Naive thymus-derived CD4-positive, alpha-beta T cell (primary cell): ENCODE results near the gene SLC17A6. TPM values are rescaled to one million over a fixed set of nuclear protein-coding genes. Genes with fewer than 3 reads are reported as not detected.
A peak's percentile ranks its signal among the peaks of the same experiment; 100 is the strongest.

Experiments
- ATAC-seq: fragments of 150-1000 bp; cut with Tn5 transposase; 2 replicates; pipeline ENCODE4 v1.10.0; 2021; ENCODE audit warnings: mild to moderate bottlenecking, moderate library complexity
- CTCF ChIA-PET: fragments of 350-600 bp; sonication (Branson Sonifier 250); formaldehyde crosslinking; loops from one replicate; lab custom pipeline; 2021; ENCODE audit warnings: antibody characterized with exemption; lab: Charles Lee
- POLR2A ChIA-PET: fragments of 350-600 bp; sonication (Branson Sonifier 250); formaldehyde crosslinking; loops from one replicate; lab custom pipeline; 2021; ENCODE audit warnings: antibody characterized with exemption, inconsistent platforms; lab: Charles Lee
- DNase-seq, 9 donors: peaks; one replicate each; pipeline versions ENCODE4 v3.0.0 to v3.0.0-alpha.2; 2020 to 2022; ENCODE audit warnings: mixed read lengths in 1 of 9
- H3K27ac ChIP-seq: one replicate; pipeline ENCODE4 v1.7.0; 2013; ENCODE audit warnings: mild to moderate bottlenecking, low read depth, low read length, moderate library complexity
- H3K27me3 ChIP-seq, 2 donors: one replicate each; pipeline ENCODE4 v1.7.0; 2013; ENCODE audit warnings: low read length in 2 of 2, mild to moderate bottlenecking in 2 of 2, moderate library complexity in 2 of 2; ENCODE audit not compliant: control insufficient read depth in 2 of 2, insufficient read depth in 2 of 2
- H3K36me3 ChIP-seq, 3 experiments: 1 replicate in 2 of 3; 2 replicates in 1 of 3; pipeline ENCODE4 v1.7.0; 2013; ENCODE audit warnings: low read length in 3 of 3, mild to moderate bottlenecking in 3 of 3, moderate library complexity in 1 of 3; ENCODE audit not compliant: insufficient read depth in 3 of 3, control insufficient read depth in 2 of 3
- H3K4me1 ChIP-seq, 2 donors: one replicate each; pipeline ENCODE4 v1.7.0; 2013; ENCODE audit warnings: low read length in 2 of 2, mild to moderate bottlenecking in 2 of 2, moderate library complexity in 1 of 2; ENCODE audit not compliant: control insufficient read depth in 2 of 2, insufficient read depth in 2 of 2
- H3K4me3 ChIP-seq: 2 replicates; pipeline ENCODE4 v1.7.0; 2013; ENCODE audit warnings: mild to moderate bottlenecking, low read length
- H3K9me3 ChIP-seq, 3 experiments: 1 replicate in 2 of 3; 2 replicates in 1 of 3; pipeline ENCODE4 v1.7.0; 2013; ENCODE audit warnings: low read length in 3 of 3; ENCODE audit not compliant: control insufficient read depth in 2 of 3
- H3K27ac Mint-ChIP-seq, 9 donors: one replicate each; pipeline ENCODE4 v1.8.0; 2020 to 2022; ENCODE audit warnings: mixed read lengths in 9 of 9, mild to moderate bottlenecking in 8 of 9, moderate library complexity in 5 of 9, inconsistent platforms in 2 of 9
- H3K27me3 Mint-ChIP-seq, 5 donors: one replicate each; pipeline ENCODE4 v1.8.0; 2021 to 2022; ENCODE audit warnings: mixed read lengths in 5 of 5, mild to moderate bottlenecking in 1 of 5
- H3K36me3 Mint-ChIP-seq, 5 donors: one replicate each; pipeline ENCODE4 v1.8.0; 2020 to 2022; ENCODE audit warnings: mixed read lengths in 5 of 5, mild to moderate bottlenecking in 3 of 5, inconsistent platforms in 1 of 5
- H3K4me1 Mint-ChIP-seq, 7 donors: one replicate each; pipeline ENCODE4 v1.8.0; 2020 to 2022; ENCODE audit warnings: mixed read lengths in 7 of 7, mild to moderate bottlenecking in 3 of 7, inconsistent platforms in 1 of 7
- H3K4me3 Mint-ChIP-seq, 10 donors: one replicate each; pipeline ENCODE4 v1.8.0; 2020 to 2022; ENCODE audit warnings: mild to moderate bottlenecking in 10 of 10, mixed read lengths in 10 of 10, moderate library complexity in 6 of 10, inconsistent platforms in 2 of 10
- H3K9me3 Mint-ChIP-seq, 11 donors: one replicate each; pipeline ENCODE4 v1.8.0; 2020 to 2022; ENCODE audit warnings: mixed read lengths in 11 of 11, mild to moderate bottlenecking in 4 of 11, inconsistent platforms in 1 of 11, moderate library complexity in 1 of 11
- intact Hi-C, 2 donors: fragments of 100-400 bp; cut with micrococcal nuclease; formaldehyde crosslinking; loops; one replicate each; pipeline ENCODE4 v1.15.1; 2023
- polyA plus RNA-seq, 2 donors: library from polyadenylated mRNA; unstranded; fragments of 300-500 nt; fragmentation: Illumina TruSeq; gene quantifications; one replicate each; pipeline ENCODE4 v1.2.3, GENCODE V29; 2021
- total RNA-seq, 6 experiments: library from RNA in 5 of 6; stranded (reverse) in 5 of 6; gene quantifications; 1 replicate in 5 of 6; 2 replicates in 1 of 6; pipeline ENCODE4 v1.2.3 and lab custom pipeline; 2021 to 2026

The SLC17A6 gene
- total and polyA plus RNA-seq, 7 experiments from 2014 or later, result not detected

DNA sequence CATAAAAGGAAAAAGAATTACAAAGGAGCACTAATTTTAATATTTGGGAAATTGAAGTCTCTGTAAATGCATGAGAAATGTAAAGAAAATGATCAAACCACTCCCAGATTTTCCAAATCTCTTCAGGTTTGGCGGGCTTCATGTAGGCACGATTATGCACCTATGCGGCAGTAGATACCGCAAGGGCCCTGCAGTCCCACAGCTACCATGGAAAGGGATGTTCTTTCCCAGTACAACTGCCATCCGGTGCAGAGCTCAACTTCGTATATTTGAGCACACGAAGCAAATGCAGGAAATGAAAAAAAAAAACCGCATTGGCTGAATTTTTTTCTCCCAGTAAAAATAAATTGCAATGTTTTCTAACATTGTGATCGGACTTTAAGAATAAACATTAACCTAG, 1.4 kb downstream of the SLC17A6 start:
- ChIA-PET CTCF (no interaction called here), POLR2A (no interaction called here)
- peaks cover 7 to 32% (median 12%) of the 10 kb centered on the region in 7 donors for H3K4me1 Mint-ChIP-seq
- no peaks in the 10 kb centered on the region for H3K36me3 ChIP-seq
- no peak overlapping the region for H3K27ac Mint-ChIP-seq
- H3K4me3 ChIP-seq, result no peak overlapping the region
- DNase-seq, result no peak
- peaks cover 0 to 12% (median 3%) of the 10 kb centered on the region in 11 donors for H3K9me3 Mint-ChIP-seq
- ATAC-seq, result no peak
- no peaks in the 10 kb centered on the region for H3K9me3 ChIP-seq
- H3K4me1 ChIP-seq, result peaks cover 0 to 3% of the 10 kb centered on the region in 2 donors
- peaks cover 0 to 22% (median 0%) of the 10 kb centered on the region in 5 donors for H3K36me3 Mint-ChIP-seq
- peaks cover 70 to 88% (median 76%) of the 10 kb centered on the region in 5 donors for H3K27me3 Mint-ChIP-seq
- intact Hi-C loops, result loop anchor here in 1 of 2 donors (10.0 kb wide), 1 partner anchor 285 kb away; the partner anchor contains the start of gene FANCF
- H3K4me3 Mint-ChIP-seq, result peak overlapping the region in 2 of 10 donors; percentile 19 to 29
- no peak overlapping the region for H3K27ac ChIP-seq
- H3K27me3 ChIP-seq, result peaks cover 5 to 15% of the 10 kb centered on the region in 2 donors

DNA sequence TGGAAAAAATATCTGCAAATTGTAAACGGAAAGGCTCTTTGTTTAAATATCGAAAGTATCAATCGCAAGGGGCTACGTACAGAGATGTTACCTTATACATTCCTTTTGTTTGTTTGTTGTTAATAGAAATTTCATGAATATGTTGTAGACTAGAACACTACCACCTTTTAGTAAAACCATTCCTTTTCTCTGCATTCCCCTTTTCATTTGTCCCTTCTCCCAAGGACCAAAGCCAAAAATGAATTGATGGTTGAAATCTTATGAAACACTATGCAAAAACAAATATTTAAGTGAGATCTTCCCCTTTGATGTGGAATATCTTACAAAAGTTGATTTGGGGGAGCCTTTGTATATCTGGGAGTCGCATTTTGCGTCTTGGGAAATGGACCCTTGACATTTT, 2.1 kb downstream of the SLC17A6 start:
- DNase-seq (no peak), ATAC-seq (no peak)
- peaks cover 74 to 89% (median 76%) of the 10 kb centered on the region in 5 donors for H3K27me3 Mint-ChIP-seq
- Histone ChIP-seq H3K36me3 (no peaks in the 10 kb centered on the region), H3K27ac (no peak overlapping the region), H3K4me3 (no peak overlapping the region), H3K27me3 (peaks cover 5 to 18% of the 10 kb centered on the region in 2 donors), H3K9me3 (no peaks in the 10 kb centered on the region), H3K4me1 (peaks cover 0 to 3% of the 10 kb centered on the region in 2 donors)
- peak overlapping the region in 6 of 10 donors; percentile 2 to 29 (median 16) for H3K4me3 Mint-ChIP-seq
- H3K27ac Mint-ChIP-seq, result no peak overlapping the region
- peaks cover 7 to 32% (median 12%) of the 10 kb centered on the region in 7 donors for H3K4me1 Mint-ChIP-seq
- peaks cover 0 to 12% (median 3%) of the 10 kb centered on the region in 11 donors for H3K9me3 Mint-ChIP-seq
- intact Hi-C loops, result no loop called here
- POLR2A ChIA-PET, result no interaction called here
- peaks cover 0 to 22% (median 0%) of the 10 kb centered on the region in 5 donors for H3K36me3 Mint-ChIP-seq
- CTCF ChIA-PET, result no interaction called here

DNA sequence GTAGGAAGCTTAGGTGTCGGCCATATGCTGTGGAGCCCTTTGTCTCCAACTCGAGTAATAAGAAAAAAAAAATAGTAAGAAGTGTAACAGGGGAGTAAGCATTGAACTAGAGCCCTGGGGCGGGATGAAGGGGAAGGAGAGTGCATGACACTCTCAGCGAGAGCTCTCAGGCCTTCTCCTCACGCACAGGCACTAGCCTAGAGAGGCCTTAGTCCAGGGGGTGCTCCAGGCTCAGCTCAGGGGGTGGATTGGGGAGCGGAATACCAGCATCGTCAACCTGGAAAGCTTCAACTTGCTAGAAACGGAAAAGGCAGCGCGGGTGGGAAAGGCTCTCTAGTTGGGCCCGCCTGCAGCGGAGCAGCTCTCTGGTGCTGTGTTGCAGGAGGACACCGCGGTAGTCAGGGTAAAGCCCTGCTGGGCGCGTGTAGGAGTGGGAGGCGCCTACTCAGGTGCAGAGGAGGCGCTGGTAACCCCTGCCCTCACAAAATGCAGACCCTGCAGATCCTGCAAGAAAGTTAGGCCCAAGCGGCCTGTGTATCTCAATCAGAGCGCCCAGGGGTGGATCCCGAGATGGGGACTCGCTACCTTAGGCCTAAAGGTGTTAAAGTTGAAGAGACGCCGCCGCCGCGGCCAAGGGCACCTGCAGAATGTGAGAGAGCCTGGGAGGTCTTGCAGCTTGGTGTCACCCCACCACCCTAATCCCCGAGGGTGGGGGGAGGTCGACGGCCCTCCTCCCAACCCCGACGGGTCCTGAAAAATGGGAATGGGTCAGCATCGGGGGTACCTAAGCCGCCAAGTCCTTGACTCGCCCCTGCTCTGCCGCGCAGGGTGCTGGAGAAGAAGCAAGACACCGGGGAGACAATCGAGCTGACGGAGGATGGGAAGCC, 2.8 kb downstream of the SLC17A6 start:
- H3K36me3 Mint-ChIP-seq, result peaks cover 0 to 22% (median 0%) of the 10 kb centered on the region in 5 donors
- ATAC-seq, result no peak
- peak overlapping the region in 5 of 10 donors; percentile 2 to 23 (median 12) for H3K4me3 Mint-ChIP-seq
- Histone ChIP-seq H3K4me3 (no peak overlapping the region), H3K4me1 (peaks cover 0 to 3% of the 10 kb centered on the region in 2 donors), H3K36me3 (no peaks in the 10 kb centered on the region), H3K27ac (no peak overlapping the region), H3K27me3 (peaks cover 5 to 18% of the 10 kb centered on the region in 2 donors), H3K9me3 (no peaks in the 10 kb centered on the region)
- no peak overlapping the region for H3K27ac Mint-ChIP-seq
- peaks cover 0 to 12% (median 3%) of the 10 kb centered on the region in 11 donors for H3K9me3 Mint-ChIP-seq
- H3K27me3 Mint-ChIP-seq, result peaks cover 75 to 87% (median 77%) of the 10 kb centered on the region in 5 donors
- peaks cover 7 to 32% (median 12%) of the 10 kb centered on the region in 7 donors for H3K4me1 Mint-ChIP-seq
- ChIA-PET CTCF (no interaction called here), POLR2A (no interaction called here)
- no peak for DNase-seq
- intact Hi-C loops, result no loop called here

DNA sequence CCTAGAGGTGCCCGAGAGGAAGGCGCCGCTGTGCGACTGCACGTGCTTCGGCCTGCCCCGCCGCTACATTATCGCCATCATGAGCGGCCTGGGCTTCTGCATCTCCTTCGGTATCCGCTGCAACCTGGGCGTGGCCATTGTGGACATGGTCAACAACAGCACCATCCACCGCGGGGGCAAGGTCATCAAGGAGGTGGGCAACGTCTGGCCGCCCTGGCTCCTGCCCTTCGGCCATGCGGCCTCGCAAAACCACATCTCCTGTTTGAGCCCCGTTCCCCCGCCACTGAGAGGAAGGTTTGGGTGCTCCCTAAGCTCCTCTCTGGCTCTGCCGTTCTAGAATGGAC, 3.4 kb downstream of the SLC17A6 start:
- Histone ChIP-seq H3K36me3 (no peaks in the 10 kb centered on the region), H3K27ac (no peak overlapping the region), H3K4me1 (peaks cover 0 to 3% of the 10 kb centered on the region in 2 donors), H3K4me3 (no peak overlapping the region), H3K9me3 (no peaks in the 10 kb centered on the region), H3K27me3 (peaks cover 5 to 18% of the 10 kb centered on the region in 2 donors)
- intact Hi-C loops, result no loop called here
- H3K4me3 Mint-ChIP-seq, result no peak overlapping the region
- H3K9me3 Mint-ChIP-seq, result peaks cover 0 to 12% (median 3%) of the 10 kb centered on the region in 11 donors
- peaks cover 0 to 22% (median 0%) of the 10 kb centered on the region in 5 donors for H3K36me3 Mint-ChIP-seq
- DNase-seq, result no peak
- no peak for ATAC-seq
- POLR2A ChIA-PET, result no interaction called here
- peaks cover 80 to 90% (median 81%) of the 10 kb centered on the region in 5 donors for H3K27me3 Mint-ChIP-seq
- no peak overlapping the region for H3K27ac Mint-ChIP-seq
- peaks cover 7 to 32% (median 12%) of the 10 kb centered on the region in 7 donors for H3K4me1 Mint-ChIP-seq
- CTCF ChIA-PET, result no interaction called here

DNA sequence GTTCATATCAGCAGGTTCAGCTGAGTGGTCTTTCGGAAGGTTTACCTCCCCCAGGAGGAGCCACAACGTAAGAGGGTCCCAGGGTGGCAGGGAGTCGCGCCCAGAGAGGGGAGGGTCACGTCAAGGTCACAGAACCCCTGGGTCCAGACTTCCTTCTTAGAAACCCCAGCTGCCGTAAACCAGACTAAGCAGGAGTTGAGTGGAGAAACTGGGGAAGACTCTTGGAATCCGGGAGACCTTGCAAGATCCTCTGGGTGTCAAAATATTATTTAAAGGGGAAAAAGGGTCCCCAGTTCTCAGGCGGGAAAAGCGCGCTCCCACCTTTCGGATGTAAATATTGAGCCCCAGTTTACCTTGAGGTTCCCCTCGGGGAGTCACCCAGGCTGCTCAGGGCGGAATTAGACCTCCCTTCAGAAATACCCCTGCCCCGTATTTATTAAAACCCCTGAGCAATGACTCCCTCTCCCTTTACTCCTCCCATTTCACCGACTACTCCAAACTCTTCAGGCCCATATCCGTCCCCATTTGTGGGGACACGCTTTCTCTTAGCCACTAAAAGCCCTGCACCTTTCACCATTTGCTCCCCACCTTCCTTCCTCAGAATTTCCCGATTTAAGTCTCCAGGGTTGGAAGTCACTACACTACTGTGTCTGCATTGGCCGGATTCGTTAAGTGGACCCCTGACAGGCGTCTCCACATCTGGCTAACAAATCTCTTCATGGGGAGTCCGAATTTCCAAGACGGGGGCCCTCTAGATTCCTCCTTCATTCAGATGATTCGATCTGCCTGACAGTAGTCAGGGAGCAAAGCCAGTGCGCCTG, 4.2 kb downstream of the SLC17A6 start:
- ChIA-PET POLR2A (no interaction called here), CTCF (no interaction called here)
- no peak overlapping the region for H3K27ac Mint-ChIP-seq
- H3K27me3 ChIP-seq, result peaks cover 5 to 18% of the 10 kb centered on the region in 2 donors
- H3K4me1 ChIP-seq, result peaks cover 0 to 3% of the 10 kb centered on the region in 2 donors
- H3K27ac ChIP-seq, result no peak overlapping the region
- H3K9me3 ChIP-seq, result no peaks in the 10 kb centered on the region
- H3K36me3 ChIP-seq, result no peaks in the 10 kb centered on the region
- H3K36me3 Mint-ChIP-seq, result peaks cover 0 to 22% (median 0%) of the 10 kb centered on the region in 5 donors
- H3K9me3 Mint-ChIP-seq, result peaks cover 0 to 11% (median 2%) of the 10 kb centered on the region in 11 donors
- no peak overlapping the region for H3K4me3 ChIP-seq
- H3K4me3 Mint-ChIP-seq, result no peak overlapping the region
- peaks cover 77 to 92% (median 79%) of the 10 kb centered on the region in 5 donors for H3K27me3 Mint-ChIP-seq
- DNase-seq (no peak), ATAC-seq (no peak)
- intact Hi-C loops, result no loop called here
- H3K4me1 Mint-ChIP-seq, result peaks cover 7 to 32% (median 12%) of the 10 kb centered on the region in 7 donors

DNA sequence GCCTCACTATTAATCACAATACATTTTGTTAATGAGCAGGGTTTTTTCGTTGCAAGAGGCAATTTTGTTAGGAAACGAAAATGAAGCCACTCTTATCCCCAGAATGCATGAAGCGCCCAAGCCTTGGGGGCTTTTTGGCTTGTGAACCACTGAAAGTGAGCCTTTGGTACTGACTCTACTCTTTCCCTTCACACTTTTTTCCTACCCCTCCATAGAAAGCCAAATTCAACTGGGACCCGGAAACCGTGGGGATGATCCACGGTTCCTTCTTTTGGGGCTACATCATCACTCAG, 4.8 kb downstream of the SLC17A6 start:
- DNase-seq (no peak), ATAC-seq (no peak)
- H3K27me3 Mint-ChIP-seq, result peaks cover 72 to 91% (median 77%) of the 10 kb centered on the region in 5 donors
- Histone ChIP-seq H3K4me1 (peaks cover 0 to 3% of the 10 kb centered on the region in 2 donors), H3K27ac (no peak overlapping the region), H3K27me3 (peaks cover 5 to 14% of the 10 kb centered on the region in 2 donors), H3K4me3 (no peak overlapping the region), H3K9me3 (no peaks in the 10 kb centered on the region), H3K36me3 (no peaks in the 10 kb centered on the region)
- H3K27ac Mint-ChIP-seq, result no peak overlapping the region
- H3K4me1 Mint-ChIP-seq, result peaks cover 6 to 32% (median 12%) of the 10 kb centered on the region in 7 donors
- H3K36me3 Mint-ChIP-seq, result peaks cover 0 to 17% (median 0%) of the 10 kb centered on the region in 5 donors
- CTCF ChIA-PET, result no interaction called here
- H3K9me3 Mint-ChIP-seq, result peaks cover 0 to 11% (median 2%) of the 10 kb centered on the region in 11 donors
- H3K4me3 Mint-ChIP-seq, result no peak overlapping the region
- intact Hi-C loops, result no loop called here
- POLR2A ChIA-PET, result no interaction called here
